ENCODE results near the gene NACC2.

NACC2 gene

GRCh38 chr9:136036050-136036449 lies 59.0 kb downstream of the NACC2 start:
- H3K4me3 ChIP-seq (ENCODE audit: low read length) = no peak overlapping the region
- H3K4me2 ChIP-seq (ENCODE audit: low read length) = no peak overlapping the region
- H3F3A ChIP-seq (ENCODE audit: control insufficient read depth, insufficient read depth) = no peaks in the 10 kb centered on the region
- no peaks in the 10 kb centered on the region for H3K27me3 ChIP-seq (ENCODE audit: control insufficient read depth, low read length)
- no peak for TF ChIP-seq EZH2phosphoT487 (IDR thresholded peaks at IDR 0.05; ENCODE audit: borderline replicate concordance, low read length)
- no peak for TF ChIP-seq CTCF (IDR thresholded peaks at IDR 0.05; ENCODE audit: low read depth, low read length, poor library complexity, severe bottlenecking)
- no peaks in the 10 kb centered on the region for H3K9me2 ChIP-seq (replicated peaks; ENCODE audit: control insufficient read depth, low read length)
- H3K36me3 ChIP-seq (ENCODE audit: control insufficient read depth, low read length) = no peaks in the 10 kb centered on the region
- H3K9me3 ChIP-seq (ENCODE audit: control insufficient read depth, insufficient read depth, low read length) = 0 out of 2 replicates have a peak, but pooled peaks cover 4% of the 10 kb centered on the region
- H4K20me1 ChIP-seq (ENCODE audit: control insufficient read depth, insufficient read depth, low read depth, low read length) = no peaks in the 10 kb centered on the region
- H3K4me1 ChIP-seq (ENCODE audit: control insufficient read depth, low read length) = no peaks in the 10 kb centered on the region
- no peaks in the 10 kb centered on the region for H3K79me2 ChIP-seq (ENCODE audit: control insufficient read depth, low read length)
- H3K27ac ChIP-seq (ENCODE audit: low read depth, low read length) = no peak overlapping the region

GRCh38 chr9:136031741-136032730 lies 63.1 kb downstream of the NACC2 start:
- Histone ChIP-seq H3K4me3 (ENCODE audit: low read length) (no peak overlapping the region), H3K4me1 (ENCODE audit: control insufficient read depth, low read length) (no peaks in the 10 kb centered on the region), H3K79me2 (ENCODE audit: control insufficient read depth, low read length) (no peaks in the 10 kb centered on the region), H3K4me2 (ENCODE audit: low read length) (no peak overlapping the region), H3F3A (ENCODE audit: control insufficient read depth, insufficient read depth) (no peaks in the 10 kb centered on the region), H4K20me1 (ENCODE audit: control insufficient read depth, insufficient read depth, low read depth, low read length) (no peaks in the 10 kb centered on the region), H3K27me3 (ENCODE audit: control insufficient read depth, low read length) (no peaks in the 10 kb centered on the region), H3K27ac (ENCODE audit: low read depth, low read length) (no peak overlapping the region), H3K36me3 (ENCODE audit: control insufficient read depth, low read length) (no peaks in the 10 kb centered on the region), H3K9me2 (replicated peaks; ENCODE audit: control insufficient read depth, low read length) (no peaks in the 10 kb centered on the region), H3K9me3 (ENCODE audit: control insufficient read depth, insufficient read depth, low read length) (peaks cover 9% of the 10 kb centered on the region; the same call in 1 of the 2 replicates)
- TF ChIP-seq EZH2phosphoT487 (IDR thresholded peaks at IDR 0.05; ENCODE audit: borderline replicate concordance, low read length) (no peak), CTCF (IDR thresholded peaks at IDR 0.05; ENCODE audit: low read depth, low read length, poor library complexity, severe bottlenecking) (no peak)

GRCh38 chr9:136031094-136031493 lies 64.0 kb downstream of the NACC2 start:
- Histone ChIP-seq H3K4me2 (ENCODE audit: low read length) (no peak overlapping the region), H3F3A (ENCODE audit: control insufficient read depth, insufficient read depth) (no peaks in the 10 kb centered on the region), H3K27me3 (ENCODE audit: control insufficient read depth, low read length) (no peaks in the 10 kb centered on the region), H3K4me1 (ENCODE audit: control insufficient read depth, low read length) (no peaks in the 10 kb centered on the region), H4K20me1 (ENCODE audit: control insufficient read depth, insufficient read depth, low read depth, low read length) (no peaks in the 10 kb centered on the region), H3K9me2 (replicated peaks; ENCODE audit: control insufficient read depth, low read length) (no peaks in the 10 kb centered on the region), H3K27ac (ENCODE audit: low read depth, low read length) (no peak overlapping the region), H3K79me2 (ENCODE audit: control insufficient read depth, low read length) (no peaks in the 10 kb centered on the region), H3K9me3 (ENCODE audit: control insufficient read depth, insufficient read depth, low read length) (peaks cover 9% of the 10 kb centered on the region; the same call in 1 of the 2 replicates), H3K4me3 (ENCODE audit: low read length) (no peak overlapping the region), H3K36me3 (ENCODE audit: control insufficient read depth, low read length) (no peaks in the 10 kb centered on the region)
- no peak for TF ChIP-seq EZH2phosphoT487 (IDR thresholded peaks at IDR 0.05; ENCODE audit: borderline replicate concordance, low read length)
- TF ChIP-seq CTCF (IDR thresholded peaks at IDR 0.05; ENCODE audit: low read depth, low read length, poor library complexity, severe bottlenecking) = no peak

Data from DOHH2 (cell line).